SIG-M5 treated with dmso at 0.1 percent for 504 hours (cell line): ENCODE results near the gene SNRNP27.
A peak's percentile ranks its signal among the peaks of the same experiment; 100 is the strongest.
"Not testable (repeated sequence)": the region's sequence is repeated elsewhere in the genome, so short reads cannot be mapped to it uniquely, and the experiment has no call there.

Experiments used
- DNase-seq: peaks from one replicate; lab custom pipeline; 2025; ENCODE audit not compliant: unreplicated experiment; lab: John Stamatoyannopoulos, UW

The SNRNP27 gene

DNA sequence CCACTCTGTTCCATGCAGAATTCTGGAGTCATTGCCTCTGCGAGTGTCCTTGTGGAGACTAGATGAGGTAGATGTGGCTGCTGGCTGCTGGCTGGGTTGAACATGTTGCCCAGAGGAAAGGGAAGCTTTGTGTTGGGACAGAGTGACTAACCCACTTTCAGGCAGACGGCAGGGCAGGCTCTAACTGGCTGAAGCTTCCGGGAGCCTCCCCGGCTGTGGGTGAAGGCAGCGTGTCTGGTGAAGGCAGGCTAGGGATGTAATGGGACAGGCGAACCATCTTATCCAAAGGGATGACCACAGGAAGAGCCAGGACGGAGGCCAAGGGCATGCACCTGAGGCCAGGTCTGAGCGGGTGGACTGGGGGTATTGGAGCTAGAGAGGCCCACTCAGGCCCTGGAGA is 51.7 kb downstream of the SNRNP27 start:
- peak; percentile 79 for DNase-seq

GRCh38 chr2:69945941-69946340 is 52.2 kb downstream of the SNRNP27 start:
- DNase-seq = no peak

DNA sequence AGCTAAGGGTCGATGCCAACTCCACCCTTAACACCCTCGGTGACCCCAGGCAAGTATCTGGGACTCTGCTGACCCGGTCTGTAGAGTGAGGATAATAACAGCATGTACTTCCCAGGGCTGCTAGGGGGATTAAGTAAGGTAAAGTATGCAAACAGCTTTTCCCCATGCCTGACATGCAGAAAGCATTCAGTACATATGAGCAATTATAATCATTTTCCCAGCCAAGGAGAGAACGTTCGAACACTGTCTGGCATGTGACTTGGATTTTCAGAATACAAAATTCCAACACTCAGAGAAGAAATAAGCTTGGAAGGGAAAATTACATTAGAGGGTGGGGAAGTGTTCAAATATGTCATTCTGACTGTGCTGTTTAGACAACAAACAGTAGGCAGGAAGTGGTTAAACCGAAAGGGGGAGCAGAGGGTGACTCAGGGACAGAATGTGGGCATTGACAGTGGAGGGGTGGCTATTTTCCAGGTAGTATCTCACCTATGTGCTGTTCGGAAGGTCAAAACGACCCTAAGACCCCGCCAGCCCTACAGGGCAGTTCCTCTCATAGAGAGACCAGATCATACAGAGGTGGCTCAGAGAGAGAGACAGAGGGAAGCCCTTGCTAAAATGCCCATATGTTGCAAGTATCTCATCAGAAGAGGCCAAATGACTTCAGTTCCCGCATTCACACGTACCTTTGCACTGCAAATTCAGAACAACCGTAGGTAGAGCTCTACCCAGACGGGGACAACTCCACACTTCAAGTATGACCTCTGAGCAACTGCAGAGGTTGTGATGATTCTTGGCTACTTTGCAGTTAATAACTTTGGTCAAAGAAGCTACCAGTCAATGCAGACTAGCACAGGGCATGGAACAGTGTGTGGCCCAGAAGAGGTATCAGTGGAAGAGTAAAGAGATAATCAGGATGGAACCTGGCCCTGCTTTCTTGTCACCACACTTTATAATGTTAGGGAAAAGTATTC is 52.9 kb downstream of the SNRNP27 start:
- peak; percentile 74 for DNase-seq

DNA sequence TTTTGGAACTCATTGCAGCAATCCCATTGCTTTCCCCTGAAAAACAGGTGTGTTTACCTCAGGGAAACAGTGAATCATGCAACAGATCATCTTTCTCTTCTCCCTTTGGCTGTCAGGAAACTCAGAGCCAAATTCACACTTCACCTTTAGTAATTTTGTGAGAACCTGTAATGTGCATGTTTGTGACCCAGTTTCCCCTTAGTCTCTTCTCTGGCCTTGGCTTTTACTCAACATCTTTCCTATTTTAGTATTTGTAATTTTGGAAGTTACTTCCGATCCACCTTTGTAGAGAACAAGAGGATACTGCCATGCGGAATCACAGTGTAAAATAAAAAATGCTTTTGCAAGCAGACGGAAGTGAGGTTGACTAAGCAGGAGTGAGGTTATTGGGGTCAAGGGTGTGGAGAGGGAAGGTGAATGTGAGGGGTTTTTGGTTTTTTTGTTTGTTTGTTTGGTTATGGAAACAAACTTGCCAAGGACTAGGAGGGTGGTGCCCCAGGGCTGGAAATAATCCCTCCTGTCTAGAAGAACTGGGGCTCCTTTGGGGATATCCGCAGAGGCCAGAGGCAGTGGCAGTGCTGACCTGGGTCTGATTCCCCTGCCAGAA is 53.7 kb downstream of the SNRNP27 start:
- DNase-seq = no peak

DNA sequence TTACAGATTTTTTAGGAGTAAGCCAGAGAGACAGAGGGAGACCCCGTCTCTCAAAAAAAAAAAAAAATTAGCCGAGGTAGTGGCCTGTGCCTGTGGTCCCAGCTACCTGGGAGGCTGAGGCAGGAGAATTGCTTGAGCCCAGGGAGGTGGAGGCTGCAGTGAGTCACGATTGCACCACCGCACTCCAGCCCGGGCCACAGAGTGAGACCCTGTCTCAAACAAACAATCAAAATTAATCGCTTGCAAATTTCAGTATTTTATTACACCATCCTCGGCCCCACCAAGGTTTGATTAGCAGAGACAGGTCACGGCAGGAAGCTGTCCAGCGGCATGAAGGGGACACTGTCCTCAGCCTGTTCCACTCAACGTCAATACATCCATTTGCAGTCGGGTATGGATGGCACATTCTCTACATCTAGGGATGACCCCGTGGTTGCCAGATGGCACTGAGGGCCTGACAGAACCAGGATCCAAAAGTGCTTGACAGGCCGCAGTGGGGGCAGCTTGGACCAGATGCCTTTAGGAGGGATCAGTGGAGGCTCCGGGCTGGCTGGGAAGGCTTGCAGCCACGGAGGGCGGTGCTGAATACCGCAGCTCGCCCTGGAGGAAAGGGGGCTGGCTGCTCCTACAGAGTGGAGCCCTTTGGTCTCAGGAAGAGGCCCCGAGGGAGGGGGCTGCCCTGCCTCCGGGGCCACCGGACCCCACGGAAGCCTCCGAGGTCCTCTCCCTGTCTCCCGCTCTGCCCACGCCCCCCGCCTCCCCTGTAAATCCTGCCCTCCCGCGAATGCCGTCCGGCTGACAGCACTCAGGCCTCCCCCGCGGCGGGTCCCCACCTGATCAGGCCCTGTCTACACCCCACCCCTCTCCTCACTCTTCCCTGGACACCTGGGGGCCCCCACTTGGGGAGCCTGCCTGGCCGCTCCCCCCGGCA is 54.5 kb downstream of the SNRNP27 start:
- no peak for DNase-seq

DNA sequence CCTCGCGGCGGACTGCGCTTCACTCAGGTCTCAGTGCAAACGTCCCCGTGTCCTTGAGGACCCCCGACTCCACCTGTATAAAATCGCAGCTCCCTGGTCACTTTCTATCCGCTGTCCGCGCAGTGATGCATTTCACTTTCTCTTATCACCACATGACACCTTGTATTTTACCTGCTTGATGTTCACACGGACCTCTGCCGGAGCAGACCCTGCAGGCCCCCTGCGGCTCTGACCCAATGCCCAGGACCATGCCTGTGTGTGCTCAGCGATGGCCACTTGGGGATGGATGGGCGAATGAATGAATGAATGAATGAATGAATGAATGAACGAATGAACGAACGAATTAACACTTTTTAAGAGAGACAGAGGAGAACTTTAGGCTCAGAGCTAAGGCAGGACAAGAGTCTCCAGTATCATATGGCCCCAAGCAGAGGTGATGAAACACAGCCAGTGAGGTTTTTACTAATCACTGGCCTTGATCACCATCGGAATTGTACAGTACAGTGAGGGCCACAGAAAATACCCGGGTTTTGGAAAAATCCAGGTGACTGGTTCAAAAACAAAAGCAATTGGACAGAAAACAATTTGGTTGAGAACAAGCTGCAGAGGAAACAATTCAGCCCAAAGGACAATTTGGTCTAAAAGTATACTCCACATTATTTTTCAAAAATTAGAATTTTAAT is 55.3 kb downstream of the SNRNP27 start:
- DNase-seq = no peak

GRCh38 chr2:69950241-69950640 is 56.5 kb downstream of the SNRNP27 start:
- DNase-seq = no peak

GRCh38 chr2:69950671-69951070 is 56.9 kb downstream of the SNRNP27 start:
- not testable (repeated sequence) for DNase-seq

GRCh38 chr2:69952336-69953115 is 58.8 kb downstream of the SNRNP27 start:
- peak; percentile 72 for DNase-seq

- DNase-seq = no peak
Observed at GRCh38 chr2:69954084-69954483, 60.3 kb downstream of the SNRNP27 start.
